Measurements from ENCODE around the gene PLRG1.

The PLRG1 gene

DNA sequence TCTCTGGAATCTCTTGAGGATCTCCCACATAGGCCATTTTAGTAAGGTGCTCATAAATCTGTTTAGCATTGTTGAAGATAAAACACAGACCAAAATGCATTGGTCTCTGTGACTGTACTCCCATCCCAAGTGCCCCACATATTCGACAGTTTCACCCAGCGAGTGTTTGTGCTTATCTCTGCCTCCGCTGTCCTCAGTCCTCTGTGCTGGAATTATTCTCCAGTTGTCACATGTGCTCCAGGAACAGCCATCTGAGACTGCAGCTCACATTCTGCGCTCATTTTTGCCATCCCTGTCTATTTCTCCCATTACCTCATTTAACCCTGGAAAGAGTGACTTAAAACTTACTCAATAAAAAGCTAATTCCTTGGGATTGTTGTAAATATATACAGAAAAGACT is 31.0 kb downstream of the PLRG1 start:
- no peak for DNase-seq (ENCODE audit: low spot score)

DNA sequence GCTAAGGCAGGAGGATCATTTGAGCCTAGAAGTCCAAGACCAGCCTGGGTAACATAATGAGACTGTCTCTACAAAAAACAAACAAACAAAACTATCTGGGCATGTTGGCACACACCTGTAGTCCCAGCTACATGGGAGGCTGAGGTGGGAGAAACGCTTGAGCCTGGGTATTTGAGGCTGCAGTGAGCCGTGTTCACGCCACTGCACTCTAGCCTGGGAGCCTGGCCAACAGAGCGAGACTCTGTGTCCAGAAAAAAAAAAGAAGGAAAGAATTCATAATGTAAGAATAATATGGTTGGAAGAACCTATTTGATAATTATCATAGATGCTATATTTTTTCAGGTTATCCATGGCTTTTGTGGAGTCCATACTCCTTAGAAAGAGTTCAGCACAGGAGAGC is 32.6 kb downstream of the PLRG1 start:
- DNase-seq (ENCODE audit: low spot score), result no peak

DNA sequence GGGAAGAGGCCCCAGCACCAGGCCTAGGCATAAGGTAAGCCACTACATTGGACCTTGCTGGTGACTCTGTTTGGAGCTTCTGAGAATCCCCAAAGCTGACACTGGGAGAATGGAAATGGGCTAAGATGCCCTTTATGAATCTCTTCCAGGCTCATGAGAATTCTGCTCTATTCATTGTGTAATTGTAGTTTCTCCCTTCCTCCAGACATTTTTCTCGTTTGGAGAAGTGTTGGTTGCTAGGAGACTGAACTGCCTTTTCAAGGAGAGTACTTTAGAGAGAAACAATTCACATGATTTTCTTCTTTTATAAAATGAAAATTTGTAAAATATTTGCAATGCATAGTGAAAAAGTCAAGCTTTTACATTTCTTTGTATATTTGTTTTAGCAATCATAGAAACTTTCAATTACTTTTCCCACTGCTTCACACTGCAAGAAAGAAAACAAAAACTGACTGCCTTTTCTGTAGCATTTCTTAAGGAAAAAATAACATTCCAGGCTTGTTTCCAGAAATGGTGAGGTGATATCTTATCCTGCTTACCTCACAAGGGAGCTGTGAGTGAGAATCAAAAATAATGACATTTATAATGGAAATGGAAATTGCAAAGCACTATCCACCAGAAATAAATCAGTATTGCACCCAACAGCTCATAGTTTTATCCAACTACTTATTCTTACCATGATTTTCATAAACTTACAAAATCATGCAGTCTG is 33.7 kb downstream of the PLRG1 start:
- peak; percentile 42 for DNase-seq (ENCODE audit: low spot score)

DNA sequence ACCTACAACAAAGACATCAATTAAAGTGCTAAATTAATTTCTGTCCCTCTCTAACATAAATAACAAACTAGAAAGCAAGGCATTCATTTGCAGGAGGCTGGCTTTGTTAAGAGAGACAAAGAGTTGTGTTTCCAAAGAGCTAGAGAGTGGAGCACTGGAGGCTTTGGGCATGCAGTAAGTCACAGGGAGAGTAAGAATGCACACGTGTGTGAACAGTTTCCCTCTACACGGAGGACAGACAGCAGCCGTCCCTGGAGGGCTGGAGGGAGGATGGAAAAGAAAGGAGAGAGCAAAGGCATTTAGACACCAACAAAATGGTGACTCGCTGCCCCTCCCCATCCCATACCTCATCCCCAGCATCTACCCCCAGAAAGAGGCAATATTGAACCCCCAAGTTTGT is 38.2 kb downstream of the PLRG1 start:
- no peak for DNase-seq (ENCODE audit: low spot score)

DNA sequence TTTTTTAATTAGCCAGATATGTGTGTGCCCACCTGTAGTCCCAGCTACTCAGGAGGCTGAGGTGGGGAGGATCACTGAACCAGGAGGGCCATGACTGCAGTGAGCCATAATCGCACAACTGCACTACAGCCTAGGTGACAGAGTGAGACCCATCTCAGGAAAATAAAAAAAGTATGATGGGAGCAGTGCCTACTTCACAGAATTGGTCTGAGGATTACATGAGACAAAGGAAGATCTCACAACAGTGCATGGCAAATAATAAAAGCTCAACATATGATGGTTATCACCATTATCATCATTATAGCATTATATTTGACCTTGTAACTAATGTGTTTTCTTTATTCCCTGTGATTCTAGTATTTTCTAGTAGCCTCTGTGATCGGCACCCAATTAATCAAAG is 38.7 kb downstream of the PLRG1 start:
- DNase-seq (ENCODE audit: low spot score), result no peak

DNA sequence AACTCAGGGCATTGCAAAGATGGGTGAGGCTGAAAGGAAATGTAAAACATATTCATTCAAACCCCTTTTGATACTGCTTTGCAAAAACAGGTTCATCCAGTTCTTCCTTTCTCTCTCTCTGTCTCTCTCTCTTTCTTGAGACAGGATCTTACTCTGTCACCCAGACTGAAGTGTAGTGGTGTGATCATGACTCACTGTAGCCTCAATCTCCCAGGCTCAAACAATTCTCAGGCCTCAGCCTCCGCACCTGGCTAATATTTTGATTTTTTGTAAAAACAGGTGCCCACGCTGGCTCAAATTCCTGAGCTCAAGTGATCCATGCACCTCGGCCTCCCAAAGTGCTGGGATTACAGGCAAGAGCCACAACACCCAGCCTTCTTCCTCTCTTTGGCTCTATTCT is 43.0 kb downstream of the PLRG1 start:
- DNase-seq (ENCODE audit: low spot score), result no peak

DNA sequence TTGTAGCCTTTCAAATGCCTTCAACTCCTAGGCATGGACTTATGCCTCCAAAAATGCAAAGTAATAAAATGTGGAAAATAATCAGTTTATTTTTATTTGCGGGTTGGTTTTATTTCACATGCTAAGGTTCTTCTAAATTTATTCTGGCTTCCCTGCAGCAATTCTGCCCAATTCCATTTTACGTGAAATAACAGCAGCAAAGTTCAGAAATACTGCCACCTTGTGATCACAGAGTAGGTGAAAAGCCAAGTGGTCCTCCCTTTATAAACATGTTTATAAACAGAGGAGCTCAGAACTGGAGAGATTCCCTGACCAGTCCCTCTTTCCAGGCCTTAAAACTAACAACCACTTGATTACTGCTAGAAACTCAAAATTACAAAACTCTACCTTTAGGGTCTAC is 43.9 kb downstream of the PLRG1 start:
- DNase-seq (ENCODE audit: low spot score), result peak; percentile 58

DNA sequence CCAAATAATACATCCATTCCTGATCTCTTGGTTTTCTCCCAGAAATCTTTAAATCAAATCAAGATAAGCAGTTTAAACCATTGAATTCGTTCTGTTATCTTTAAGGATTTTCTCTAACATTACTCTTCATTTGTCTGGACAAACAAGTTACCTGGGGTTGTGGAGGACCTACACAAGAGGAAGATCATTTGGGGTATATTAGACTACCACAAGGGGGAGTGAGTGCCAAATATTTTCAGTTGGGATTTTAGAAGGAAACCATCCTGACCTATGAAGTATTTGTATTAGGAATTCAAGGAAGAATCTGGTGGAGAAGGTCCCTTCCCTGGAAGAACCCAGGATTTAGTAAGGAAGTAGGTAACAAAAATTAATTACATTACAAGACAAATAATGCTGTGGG is 46.6 kb downstream of the PLRG1 start:
- no peak for DNase-seq (ENCODE audit: low spot score)

DNA sequence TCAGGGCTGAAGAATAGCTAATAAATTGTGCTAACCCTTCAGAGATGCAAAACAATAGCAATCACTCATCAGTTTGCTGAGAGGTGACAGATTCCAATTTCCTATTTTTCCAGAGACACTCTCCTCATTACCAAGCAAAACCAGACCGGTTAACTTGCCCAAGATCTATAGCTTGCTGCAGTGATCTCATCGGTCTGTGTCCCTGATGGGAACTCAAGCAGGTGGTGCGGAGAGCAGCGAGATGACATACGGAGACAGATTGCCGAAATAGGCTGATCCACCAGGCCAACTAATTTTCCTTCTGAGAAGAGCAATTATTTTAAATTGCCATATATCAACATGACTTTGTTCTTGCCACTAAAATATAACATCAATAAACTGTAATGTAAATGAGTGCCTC is 48.1 kb downstream of the PLRG1 start:
- no peak for DNase-seq (ENCODE audit: low spot score)

DNA sequence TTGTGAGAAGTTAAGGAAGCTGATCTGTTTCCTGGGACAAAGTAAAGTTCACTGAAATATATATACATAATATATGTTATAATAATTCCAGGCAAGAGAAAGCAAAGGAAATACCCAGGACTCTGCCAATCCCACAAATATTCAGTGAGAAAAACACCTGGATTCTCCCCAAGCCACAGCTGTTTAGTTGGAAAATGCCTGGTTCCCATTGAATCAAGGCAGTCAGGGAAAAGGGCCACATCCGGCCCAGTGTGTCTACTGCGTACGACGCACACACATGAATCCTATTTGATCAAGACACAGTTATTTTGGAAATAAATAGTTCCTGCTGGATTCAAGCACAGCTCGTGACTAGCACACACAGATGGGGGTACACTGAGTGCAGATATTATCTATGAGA is 52.3 kb downstream of the PLRG1 start:
- no peak for DNase-seq (ENCODE audit: low spot score)

DNA sequence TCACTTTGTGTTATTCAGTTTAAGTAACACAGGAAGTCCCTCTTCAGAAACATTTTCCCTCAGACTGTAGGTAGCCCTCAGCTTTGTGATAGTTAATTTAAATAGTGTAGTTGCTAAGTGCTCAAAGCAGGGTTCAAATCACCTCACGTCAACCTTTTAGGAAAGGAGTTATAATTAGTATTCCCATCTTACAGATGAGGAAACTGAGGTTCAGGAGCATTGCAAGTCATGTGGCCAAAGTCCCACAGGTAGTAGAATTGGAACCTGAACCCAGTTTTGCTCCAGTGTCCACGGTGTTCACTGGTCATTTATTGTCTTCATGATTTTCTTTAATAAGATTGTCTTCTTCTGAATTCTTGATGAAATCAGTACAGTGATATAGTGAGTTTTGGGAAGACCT is 54.3 kb downstream of the PLRG1 start:
- no peak for DNase-seq (ENCODE audit: low spot score)

DNA sequence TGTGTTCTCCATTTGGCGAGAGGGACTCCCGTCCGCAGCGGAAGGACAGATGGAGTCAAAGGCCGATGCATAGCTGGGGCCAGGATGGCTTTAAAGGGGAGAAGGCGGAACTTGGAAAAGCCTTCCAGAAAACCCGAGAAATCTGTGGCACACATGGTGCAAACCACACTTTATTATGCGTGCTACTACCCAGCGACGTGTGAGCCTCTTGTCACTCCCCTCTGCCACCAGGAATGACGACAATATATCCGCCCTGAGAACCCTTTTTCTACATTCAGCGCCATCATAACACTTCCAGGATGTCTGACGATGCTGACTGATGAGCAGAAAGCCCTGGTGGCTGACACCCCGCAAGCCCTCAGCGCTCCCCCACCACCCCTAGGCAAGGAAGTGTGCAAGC is 57.9 kb downstream of the PLRG1 start:
- DNase-seq (ENCODE audit: low spot score), result no peak

DNA sequence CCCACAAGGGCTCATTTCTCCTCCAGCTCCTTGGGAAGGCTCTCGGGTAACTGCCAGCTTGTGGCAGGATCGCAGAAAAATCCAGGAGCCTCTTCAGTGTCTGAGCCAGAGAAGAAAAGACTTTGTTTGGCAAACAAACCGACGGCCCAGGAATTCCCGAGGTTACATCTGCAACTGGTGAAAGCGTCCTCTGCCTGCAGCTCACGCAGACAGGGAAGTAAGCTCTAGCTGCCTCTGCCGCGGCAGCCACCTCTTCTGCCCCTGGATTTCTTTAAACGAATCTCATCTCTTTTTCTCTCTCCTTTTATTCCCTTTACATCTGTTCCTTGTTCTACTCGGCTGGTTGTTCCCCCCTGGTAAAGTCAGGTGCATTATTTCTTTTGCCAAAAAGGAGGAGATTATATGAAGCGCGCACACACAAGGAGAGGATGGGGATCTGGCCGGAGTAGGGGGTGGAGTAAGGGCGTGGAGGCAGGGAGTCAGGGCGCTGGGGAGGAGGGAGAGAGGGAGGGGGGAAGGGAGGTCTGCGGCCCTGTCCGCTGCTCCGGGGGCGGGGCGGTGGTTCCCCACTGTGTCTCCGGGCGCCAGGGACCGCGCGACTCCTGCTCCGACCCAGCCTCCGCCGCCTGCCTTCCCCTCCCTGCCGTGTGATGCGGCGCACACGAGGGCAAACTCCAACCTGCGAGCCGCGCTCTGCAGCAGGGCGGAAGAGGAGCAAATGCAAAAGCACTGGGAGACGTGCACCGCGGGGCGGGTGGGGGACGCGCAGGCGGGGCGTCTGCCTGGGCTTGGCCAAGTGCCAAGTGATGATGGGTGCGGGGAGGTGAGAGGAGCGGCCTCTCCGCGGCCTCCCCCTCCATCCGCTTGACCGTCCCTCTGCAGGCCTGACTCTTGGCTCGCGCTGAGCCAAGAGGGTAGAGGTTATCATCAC is 58.6 kb downstream of the PLRG1 start, which contains the start of gene DCHS2:
Gene DCHS2, minus strand, starts transcription at position 459 of the 931 bp plus-strand sequence. Its CDS starts 444 bp downstream, at position 15.
- no peak for DNase-seq (ENCODE audit: low spot score)

DNA sequence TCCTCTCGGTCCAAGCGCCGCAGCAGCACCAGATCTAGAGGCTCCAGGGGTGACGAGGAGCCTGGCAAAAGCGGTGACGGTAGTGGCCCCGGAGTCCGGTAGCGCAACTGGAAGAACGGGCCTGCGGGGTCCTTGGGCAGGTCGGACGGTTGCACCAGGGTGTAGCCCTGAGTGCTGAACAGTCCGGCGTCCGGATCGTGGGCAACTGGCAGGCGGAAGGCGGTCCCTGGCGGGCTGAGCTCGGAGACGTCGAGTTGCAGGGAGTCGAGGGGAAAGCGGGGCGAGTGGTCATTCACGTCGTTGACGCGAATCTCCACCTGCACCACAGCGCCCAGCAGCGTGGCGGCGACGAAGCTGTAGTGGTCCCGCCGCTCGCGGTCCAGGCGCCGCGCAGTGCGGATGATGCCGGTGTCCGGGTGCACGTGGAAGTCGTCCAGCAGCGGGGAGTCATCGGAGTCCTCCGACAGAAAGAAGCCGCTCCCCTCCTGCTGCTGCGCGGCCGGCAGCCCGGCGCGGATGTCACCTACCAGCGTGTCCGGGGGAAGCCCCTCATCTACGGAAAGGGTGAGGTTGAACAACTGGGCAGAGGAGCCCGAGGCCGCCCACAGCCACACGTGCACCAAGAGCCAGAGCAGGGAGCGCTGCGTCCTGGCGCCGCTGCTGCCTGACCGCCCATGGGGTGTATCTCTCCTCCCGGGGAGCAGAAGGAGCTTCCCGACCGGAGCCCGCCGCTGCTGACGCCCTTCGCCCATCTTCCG is 59.4 kb downstream of the PLRG1 start:
- DNase-seq (ENCODE audit: low spot score), result no peak

DNA sequence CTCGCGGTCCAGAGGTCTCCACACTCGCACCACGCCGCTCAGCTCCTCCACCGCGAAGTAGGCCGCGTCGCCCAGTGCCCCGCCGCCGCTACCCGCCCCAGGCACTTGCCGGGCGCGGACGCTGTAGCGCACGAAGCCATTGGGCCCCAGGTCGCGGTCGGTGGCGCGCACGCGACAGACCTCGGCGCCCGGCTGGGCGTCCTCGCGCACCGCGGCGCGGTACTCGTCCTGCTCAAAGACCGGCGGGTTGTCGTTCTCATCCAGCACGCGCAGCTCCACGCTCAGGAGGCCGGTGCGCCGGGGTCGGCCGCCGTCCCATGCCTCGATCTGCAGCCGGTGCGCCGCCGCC is 60.0 kb downstream of the PLRG1 start:
- no peak for DNase-seq (ENCODE audit: low spot score)

DNA sequence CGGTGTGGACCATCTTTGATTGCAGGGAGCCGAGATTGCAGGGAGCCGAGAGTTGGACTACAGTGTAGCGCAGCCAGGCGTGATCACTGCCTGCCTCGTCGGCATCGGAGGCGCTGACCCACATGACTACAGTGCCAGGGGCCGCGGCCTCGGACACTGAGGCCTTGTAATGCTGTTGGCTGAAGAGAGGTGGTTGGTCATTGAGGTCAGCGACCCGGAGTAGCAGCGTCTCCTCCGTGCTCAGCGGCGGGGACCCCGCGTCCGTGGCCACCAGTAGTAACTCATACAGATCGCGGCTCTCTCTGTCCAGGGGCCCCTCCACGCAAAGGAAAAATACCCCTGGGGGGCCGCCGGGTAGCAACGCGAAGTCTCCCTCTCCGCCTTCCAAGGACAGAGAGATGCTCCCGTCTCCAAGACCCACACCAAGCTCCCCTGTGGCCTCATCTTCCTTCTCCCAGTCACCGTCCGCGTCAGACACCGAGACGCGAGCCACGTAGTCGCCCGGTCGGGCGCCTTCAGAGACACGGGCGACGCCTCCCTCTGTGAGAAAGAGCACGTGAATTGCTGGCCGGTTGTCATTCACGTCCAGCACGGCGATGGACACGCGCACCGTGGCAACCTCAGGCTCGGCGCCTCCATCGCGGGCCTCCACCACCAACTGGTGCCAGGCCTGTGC is 60.5 kb downstream of the PLRG1 start:
- DNase-seq (ENCODE audit: low spot score), result no peak

DNA sequence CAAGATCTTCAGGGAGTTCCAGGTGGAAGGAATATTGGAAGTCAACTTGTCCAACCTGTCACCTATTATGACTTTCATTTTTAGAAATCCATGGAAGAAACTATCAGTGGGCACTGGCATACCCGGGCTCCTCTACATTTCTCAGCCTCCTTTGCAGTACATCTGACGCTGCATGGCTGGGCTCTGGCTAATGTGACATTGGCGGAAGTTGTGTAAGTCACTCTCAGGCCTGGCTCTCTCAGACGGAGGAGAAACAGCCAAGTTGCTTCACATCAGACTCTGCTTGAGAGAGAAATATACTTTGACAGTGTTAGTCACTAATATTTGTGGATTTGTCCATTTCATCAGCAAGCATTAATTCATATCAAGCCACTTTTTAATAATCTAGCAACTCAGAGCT is 63.1 kb downstream of the PLRG1 start:
- no peak for DNase-seq (ENCODE audit: low spot score)

DNA sequence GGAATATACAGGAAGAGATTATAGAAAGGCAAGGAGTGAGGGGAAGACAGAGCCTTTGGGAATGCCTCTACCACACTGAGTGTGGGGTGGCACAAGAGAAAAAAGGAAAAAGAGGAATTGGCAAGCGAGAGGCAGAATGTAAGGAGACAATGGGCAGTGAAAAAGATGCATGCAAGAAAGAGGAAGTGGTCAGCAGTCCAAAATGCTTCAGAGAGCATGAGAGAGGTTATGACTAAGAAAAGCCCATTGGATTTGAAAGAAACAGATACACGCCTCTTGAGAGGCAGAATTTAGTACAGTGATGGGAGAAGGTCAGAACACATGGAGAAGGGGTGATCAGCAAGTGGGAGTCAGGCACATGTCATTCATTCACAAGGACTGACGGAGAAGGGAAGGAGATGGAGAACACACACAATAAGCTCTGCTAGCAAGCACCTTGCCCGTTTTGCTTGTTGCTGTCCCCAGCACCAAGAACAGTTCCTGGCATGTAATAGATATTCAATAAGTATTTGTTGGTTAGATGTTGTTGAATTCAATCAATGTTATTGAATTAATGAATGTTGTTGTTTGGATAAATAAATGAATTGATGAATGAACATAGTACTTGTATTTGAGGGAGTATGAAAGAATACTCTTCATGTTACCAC is 65.0 kb downstream of the PLRG1 start:
- no peak for DNase-seq (ENCODE audit: low spot score)
